Inferior parietal cortex (tissue), 1 donor: Measurements from ENCODE around the gene PROS1.
"Not testable (repeated sequence)": the region's sequence is repeated elsewhere in the genome, so short reads cannot be mapped to it uniquely, and the experiment has no call there.

ENCODE experiments used
- DNase-seq: peaks from one replicate; pipeline ENCODE4 v3.0.0-alpha.2; 2016; ENCODE audit errors: extremely low spot score

Gene PROS1

DNA sequence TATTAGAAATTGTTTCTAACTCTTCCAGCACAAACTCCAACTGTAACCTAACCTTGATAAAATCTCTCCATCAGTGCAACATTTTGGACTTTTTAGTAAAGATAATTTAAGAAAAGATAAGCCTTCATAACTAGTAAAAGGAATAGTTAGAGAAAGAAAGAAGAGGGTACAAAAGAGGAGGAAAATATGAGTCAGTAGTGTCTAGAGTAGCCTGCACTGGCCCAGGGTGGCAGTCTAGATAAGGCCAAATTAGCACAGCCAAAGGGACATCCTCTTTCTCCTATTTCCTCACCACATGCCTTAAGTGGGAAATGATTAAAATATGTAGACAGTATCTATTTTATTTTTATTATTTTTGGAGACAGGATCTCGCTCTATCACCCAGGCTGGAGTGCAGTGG is 3.7 kb downstream of the PROS1 start:
- DNase-seq: no peak

DNA sequence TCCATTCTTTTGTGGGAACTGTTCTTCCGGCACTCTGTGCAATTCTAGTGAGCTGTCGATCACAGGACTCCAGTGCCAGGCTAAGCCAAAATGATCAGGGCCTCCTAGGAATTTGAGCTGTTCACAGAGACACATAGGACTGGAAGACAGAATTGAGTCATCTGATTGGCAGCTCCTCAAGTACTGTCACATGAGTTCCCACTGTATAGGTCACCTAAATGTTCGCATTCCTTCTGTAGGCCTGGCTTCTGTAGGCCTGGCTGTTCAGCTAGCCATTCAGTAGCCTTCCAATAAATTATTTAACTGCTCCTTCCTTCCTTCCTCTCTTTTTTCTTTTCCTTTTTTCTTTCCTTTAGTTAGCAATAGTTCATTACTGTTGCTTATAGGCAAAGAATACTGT is 4.3 kb downstream of the PROS1 start:
- no peak for DNase-seq

DNA sequence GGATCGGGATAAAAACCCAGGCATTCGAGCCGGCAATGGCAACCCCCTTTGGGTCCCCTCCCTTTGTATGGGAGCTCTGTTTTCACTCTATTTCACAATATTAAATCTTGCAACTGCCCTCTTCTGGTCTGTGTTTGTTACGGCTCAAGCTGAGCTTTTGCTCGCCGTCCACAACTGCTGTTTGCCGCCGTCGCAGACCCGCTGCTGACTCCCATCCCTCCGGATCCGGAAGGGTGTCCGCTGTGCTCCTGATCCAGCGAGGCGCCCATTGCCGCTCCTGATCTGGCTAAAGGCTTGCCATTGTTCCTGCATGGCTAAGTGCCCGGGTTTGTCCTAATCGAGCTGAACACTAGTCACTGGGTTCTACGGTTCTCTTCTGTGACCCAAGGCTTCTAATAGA is 8.6 kb downstream of the PROS1 start:
- DNase-seq: not testable (repeated sequence)

DNA sequence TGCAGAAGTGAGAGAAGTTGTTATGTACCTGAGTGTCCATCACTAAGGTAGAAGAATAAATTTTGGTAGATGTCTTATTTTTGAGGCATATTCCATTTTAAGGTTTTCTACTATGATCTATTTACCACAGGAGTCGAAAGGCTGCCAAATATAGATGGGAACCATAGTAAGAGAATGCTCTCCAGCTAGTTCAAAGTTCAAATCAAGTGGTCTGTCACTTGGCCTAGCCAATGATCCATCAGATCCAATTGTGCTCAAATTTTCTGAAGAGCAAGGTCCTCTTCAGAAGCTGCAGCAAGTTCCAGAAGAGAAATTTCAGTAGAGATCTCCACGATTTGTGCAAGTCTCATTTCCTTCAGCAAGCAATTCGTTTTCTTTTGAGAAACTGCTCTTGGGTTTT is 10.9 kb downstream of the PROS1 start:
- no peak for DNase-seq

DNA sequence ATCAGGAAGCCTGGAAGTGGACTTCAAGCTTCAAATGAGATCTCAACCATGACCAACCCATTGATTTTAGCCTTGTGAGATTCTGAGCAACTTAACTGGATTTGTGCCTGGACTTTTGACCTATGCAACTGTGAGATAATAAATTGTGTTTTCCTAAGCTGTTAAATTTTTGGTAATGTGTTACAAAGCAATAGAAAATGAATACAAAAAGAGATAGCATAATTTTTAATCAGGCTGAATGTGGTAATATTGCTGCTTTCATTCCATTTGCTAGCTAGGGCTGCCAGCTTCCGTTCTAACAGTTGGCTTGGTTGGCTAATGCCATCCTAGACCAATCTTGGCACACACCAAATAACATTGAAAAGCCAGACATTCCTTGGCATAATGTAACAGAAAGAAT is 12.2 kb downstream of the PROS1 start:
- no peak for DNase-seq

DNA sequence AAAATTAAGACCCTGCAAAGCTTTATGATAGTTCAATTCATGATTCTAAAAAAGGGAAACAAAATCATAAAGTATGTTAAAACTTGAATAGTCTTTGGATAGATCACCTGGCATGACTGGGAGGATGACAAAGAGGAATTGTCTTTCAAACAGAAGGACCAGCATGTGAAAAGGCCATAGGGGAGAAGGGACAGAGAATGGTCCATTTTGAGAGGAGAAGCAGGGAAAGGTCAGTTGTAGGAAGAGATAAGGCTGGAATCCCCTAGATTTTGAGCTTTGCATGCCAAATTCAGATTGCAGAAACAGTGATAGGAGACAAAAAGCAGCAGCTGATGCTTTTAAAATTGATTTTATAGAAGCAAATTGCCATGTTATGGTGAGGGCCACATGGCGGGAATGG is 12.7 kb downstream of the PROS1 start:
- no peak for DNase-seq

DNA sequence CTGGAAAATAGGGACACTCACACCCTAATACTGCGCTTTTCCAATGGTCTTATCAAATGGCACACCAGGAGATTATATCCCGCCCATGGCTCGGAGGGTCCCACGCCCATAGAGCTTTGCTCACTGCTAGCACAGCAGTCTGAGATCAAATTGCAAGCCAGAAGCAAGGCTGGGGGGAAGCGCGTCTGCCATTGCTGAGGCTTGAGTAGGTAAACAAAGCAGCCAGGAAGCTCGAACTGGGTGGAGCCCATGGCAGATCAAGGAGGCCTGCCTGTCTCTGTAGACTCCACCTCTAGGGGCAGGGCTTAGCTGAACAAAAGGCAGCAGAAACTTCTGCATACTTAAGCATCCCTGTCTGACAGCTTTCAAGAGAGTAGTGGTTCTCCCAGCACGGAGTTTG is 23.7 kb downstream of the PROS1 start:
- DNase-seq: not testable (repeated sequence)

DNA sequence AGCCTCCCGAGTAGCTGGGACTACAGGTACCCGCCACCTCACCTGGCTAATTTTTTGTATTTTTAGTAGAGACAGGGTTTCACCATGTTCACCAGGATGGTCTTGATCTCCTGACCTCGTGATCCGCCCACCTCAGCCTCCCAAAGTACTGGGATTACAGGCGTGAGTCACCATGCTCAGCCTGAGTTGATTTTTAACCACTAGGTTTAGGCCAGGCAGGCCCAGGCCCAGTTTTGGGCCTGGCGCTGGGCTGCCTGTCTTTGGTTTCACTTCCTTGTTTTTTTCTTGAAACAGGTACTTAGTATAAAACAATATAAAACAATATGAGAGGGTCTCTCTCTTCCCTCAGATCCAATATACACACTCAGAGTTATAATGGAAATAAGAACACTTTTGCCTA is 36.2 kb downstream of the PROS1 start:
- not testable (repeated sequence) for DNase-seq

DNA sequence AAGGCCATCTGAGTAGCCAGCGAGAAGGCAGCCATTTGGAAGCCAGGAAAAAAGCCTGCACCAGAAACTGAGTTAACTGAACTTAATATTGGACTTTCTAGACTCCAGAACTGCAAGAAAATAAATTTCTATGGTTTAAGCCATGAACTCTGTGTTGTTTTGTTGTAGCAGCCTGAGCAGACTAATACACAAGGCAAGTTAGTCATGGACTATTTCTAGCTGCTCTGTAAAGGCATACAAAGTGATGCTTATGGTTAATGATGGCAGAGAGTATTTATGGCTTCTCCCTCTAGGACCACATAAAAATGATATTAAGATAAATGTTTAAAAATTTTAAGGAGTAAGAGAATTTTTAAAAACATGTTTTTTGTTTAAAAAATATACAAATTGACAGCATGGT is 37.1 kb downstream of the PROS1 start:
- no peak for DNase-seq

DNA sequence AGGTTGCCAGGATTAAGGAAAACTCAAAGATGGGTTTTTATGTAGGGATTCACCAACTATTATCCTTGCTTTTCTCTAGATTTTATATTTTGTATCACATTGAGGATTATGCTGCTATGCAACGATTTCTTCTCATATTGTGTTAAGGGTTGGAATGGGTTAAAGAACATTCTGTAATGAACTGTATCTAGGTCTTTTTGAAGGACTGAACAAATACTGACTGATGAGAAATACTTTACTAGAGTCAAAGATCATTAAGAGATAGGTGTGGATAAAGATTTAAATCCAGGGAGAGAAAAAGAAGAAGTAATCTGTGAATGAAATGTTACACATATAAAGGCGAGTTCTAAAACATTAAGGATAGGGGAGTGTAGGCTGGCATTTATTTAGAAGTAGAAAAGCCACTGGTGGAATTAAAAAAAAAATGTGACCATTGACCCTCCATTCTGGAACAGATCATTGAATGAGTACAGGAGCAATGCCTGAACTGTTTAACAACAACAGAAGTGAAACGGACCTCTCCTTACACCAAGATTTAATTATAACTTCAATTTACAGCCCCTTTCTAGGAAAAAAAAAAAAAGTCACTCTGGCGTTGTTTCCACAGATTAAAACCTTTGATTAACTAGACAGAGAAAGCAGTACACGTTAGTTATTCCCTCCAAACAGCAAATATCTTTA is 39.2 kb downstream of the PROS1 start:
- DNase-seq: no peak

DNA sequence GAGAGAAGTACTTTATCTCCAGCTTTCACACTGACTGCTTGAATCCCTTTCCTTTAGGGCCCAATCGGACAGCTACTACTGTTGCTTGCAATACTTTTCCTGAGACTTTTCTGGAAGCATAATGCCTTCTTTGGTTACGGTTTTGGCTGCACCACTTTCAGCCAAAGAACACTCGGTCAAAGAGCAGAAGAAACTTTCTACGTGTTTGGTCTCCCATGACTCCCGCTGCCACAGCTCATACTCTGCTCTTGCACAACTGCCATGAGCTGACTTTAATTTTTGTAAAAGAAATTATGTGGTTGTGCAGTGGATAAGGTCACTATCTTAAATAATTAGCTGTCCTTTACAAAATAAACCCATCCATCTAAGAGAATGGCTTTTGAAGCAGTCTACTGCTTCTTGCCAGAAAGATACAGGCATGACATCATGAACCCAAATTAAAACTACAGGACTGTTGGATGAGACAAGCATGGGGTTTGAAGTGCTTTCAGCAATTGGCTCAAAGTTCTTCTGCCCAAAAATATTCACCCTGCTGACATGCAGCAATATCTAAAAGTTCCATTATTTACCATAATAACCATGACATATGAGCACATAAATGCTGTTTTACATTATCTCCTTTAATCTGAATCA is 42.0 kb downstream of the PROS1 start:
- no peak for DNase-seq

DNA sequence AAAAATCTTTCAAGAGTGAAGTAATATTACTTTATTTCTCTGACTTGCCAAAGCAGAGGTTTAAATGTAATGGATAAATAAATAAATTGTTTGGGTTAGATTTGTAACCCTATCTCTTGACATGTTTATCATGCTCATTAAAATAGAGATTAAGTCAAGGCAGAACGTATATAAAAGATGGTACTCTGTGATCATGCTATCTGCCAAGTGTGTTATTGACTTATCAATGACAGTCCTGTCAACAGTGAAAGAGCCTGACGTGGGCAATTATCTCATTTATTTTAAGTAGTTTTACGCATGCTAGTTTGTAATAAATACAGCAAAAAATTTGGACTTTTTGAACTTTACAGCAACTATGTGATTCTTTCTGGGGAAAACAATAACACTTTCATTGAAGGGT is 43.7 kb downstream of the PROS1 start:
- no peak for DNase-seq

DNA sequence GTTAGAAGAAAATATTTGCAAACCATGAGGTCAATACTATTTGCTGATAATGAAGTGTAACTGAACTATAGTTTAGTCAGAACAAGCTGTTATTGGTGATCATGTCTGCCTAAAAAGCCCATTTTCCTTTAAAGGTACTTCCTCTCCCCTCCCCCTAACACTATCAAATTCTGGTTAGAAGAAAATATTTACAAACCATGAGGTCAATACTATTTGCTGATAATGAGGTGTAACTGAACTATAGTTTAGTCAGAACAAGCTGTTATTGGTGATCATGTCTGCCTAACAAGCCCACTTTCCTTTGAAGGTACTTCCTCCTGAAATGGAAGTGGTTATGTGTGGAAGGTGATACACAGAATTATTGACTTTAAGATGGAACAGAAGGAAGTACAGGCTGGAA is 46.9 kb downstream of the PROS1 start:
- DNase-seq: no peak

DNA sequence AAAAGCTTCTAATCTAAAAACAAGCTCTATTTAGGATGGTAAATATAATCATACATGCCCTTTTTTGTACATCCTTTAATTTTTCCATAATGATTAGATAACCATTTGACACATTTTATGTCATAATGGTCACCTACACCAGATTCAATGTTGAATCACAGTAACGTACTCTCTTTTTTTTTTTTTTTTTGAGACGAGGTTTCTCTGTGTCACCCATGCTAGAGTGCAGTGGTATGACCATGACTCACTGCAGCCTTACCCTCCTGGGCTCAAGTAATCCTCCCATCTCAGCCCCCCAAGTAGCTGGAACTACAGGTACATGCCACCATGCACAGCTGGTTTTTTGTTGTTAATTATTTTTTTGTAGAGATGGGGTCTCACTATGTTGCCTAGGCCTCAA is 49.2 kb downstream of the PROS1 start:
- DNase-seq: no peak

DNA sequence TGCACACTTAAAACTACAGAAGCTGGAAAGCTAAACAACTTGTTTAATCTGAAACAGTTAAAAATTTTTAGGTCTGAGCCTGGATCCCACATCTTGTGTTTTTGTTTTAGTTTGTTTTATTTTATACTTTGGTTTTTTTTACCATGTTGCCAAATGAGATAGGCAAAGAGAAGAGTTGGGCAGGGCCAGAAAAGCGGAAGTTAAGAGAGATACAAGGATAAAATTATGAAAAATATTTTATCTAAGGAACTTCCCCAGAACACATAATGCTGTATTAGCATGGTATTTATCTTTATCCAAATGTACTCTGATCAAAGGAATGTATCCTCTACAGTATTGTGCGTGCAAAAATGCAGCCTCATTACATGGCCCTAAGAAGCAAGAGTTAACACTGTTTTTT is 50.7 kb downstream of the PROS1 start:
- DNase-seq: no peak

DNA sequence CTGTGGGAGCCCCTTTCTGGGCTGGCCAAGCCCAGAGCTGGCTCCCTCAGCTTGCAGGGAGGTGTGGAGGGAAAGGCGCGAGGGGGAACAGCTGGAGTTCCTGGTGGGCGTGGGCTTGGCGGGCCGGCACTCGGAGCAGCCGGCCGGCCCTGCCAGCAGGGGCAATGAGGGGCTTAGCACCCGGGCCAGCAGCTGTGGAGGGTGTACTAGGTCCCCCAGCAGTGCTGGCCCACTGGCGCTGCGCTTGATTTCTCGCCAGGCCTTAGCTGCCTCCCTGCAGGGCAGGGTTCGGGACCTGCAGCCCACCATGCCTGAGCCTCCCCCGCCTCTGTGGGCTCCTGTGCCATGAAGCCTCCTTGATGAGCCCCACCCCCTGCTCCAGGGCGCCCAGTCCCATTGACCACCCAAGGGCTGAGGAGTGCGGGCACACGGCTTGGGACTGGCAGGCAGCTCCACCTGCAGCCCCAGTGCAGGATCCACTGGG is 56.1 kb downstream of the PROS1 start:
- DNase-seq: not testable (repeated sequence)

DNA sequence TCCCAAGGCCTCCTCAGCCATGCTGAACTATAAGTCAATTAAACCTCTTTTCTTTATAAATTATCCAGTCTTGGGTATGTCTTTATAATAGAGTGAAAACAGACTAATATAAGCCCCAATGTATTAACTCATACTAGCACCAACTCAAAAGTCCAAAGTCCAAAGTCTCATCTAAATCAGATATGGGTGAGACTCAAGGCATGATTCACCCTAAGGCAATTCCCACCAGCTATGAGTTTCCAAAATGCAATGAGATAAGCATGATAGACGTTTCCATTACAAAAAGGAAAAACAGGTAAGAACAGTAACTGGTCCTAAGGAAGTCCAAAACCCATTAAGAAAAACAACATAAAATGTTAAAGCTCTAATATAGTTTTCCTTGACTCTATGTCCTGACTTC is 60.1 kb downstream of the PROS1 start:
- not testable (repeated sequence) for DNase-seq

DNA sequence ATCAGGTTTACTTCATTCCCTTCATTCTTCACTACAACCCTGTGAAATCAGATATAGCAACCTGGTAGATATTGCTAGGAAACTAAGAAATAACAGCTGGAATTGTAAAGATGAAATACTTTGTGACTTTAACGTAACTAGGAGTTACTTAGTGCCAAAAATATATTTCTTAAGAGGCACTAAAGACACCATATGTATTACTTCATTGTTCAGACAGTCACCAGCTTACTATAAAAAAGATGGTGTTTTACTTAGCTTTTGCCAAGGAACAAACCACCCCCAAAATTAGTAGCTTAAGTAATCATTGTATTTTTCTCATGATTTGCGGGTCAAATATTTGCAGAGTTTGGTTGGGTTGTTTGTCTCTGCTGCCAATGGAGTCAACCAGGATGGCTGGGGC is 62.5 kb downstream of the PROS1 start:
- DNase-seq: no peak

DNA sequence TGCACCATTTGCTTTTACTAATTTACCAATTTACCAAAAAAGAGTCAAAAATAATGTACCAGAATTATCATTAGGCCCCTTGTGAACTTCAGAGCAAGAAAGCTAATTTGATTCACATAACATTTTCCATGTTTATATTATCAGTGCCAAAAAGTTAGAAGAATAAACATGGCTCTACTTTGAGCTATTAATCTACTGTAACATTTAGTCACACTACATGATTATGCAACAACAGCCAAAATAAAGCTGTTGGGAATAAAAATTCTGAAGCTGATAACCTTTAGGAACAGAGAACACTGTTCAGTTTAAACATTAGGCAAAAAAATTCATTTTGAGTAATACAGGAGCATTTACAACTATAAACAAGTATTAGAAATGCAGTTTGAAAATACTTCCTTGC is 63.6 kb downstream of the PROS1 start:
- DNase-seq: no peak

DNA sequence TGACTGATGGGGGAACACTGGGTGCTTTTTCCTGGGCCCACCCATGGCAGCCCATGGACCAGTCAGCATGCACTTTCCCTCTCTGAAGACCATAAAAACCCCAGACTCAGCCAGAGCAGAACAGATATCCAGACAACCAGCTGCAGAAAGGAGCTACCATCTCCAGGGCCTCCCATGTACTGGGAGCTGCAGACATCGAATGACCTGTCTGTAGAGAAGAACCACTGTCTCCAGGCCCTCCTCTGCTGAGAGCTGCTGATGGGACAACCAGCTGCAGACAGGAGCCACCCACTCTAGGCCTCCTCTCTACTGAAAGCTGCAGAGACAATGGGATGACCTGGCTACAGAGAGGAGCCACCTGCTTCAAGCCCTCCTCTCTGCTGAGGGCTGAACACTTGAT is 66.6 kb downstream of the PROS1 start:
- no peak for DNase-seq

DNA sequence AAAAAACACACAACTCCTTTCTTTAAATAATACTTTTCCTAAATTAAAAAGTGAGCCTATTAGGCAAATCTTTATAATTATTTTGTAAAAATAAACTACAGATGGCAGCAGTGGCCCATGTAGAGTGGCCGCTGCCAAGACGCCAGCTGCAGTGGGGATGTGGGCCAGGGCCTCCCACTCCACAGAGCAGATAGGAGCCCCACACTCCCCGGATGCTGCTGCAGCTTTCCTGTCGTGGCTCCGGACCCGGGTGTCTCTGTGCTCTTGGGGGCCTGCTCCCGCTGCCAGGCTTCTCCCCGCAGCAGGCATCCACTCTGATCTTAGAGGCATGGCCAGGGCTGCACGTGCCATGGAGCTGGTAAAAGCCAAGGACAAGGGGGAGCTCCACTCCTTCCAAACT is 67.5 kb downstream of the PROS1 start:
- no peak for DNase-seq

DNA sequence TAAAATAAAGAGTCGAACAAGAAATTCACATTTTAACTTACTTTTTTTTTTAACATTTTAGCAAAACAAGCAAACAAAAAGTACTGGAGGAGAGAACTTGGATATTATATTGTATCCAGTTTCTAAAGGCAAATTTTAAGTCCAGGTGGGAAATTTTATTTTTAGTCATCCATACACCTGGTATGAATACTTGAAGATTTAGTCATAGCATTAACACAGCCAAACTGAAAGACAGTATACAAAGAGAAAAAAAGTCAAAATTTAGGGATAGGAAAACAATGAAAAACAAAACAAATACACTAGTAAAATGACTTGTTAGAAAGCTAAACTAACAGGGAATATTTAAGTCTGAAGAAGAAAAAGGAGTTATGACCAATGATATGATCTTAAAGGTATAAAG is 69.1 kb downstream of the PROS1 start:
- DNase-seq: no peak

DNA sequence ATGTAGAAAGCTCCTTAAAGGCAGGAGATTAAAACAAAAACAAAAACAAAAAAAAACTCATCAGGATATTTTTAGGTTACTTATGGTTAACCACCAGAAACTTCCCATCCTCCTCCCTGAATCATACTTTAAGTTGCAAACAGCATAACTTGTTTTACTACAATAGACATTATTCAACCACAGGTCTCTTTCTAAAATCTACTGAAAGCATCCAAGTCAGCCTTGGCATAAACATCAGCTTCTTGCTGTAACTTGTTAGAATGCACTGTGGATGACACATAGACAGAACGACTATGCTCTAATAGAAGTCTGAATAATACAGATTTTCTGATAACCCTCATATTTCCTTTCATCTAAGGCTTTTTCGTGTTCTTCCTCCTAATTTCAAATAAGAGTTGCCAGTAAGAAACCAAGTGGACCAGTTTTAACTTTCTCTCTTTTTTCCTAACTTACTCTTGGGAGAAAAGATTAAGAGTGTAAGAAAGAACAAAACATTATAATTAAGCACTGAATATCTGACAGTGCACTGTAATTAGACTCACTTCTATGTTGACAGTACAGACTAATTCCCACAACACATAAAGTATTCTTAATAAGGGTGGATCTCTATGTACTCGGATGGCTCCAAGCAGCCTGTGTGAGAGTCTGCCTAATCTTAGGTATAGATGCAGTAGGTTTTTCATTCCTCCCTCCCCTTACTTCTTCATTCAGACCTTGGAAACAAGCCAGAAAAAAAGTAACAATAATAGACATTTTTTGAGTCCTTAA is 95.3 kb downstream of the PROS1 start:
- not testable (repeated sequence) for DNase-seq
